AG04449 (cell line): Measurements from ENCODE around the gene MEF2C.

Experiments used
- CTCF ChIA-PET: fragments of 350-600 bp; formaldehyde crosslinking; extraction: SDS; loops from one replicate; lab custom pipeline; 2021; ENCODE audit warnings: antibody characterized with exemption; lab: Yijun Ruan, JAX
- POLR2A ChIA-PET: fragments of 400-600, 350-600 bp; formaldehyde crosslinking; extraction: SDS; loops from one replicate; lab custom pipeline; 2020; ENCODE audit warnings: antibody characterized with exemption, inconsistent platforms; lab: Yijun Ruan, JAX
- DNase-seq: peaks from one replicate; pipeline ENCODE4 v3.0.0-alpha.2; 2010; ENCODE audit warnings: low read depth, low spot score
- H3K4me3 ChIP-seq: 2 replicates; pipeline ENCODE4 v1.5.1; 2011; ENCODE audit warnings: low read depth, mild to moderate bottlenecking, control low read depth, low read length
- CTCF ChIP-seq: IDR thresholded peaks from one replicate; pipeline ENCODE4 v1.5.1; 2011; ENCODE audit warnings: mild to moderate bottlenecking, moderate library complexity, low read length, control low read depth, inconsistent platforms; ENCODE audit not compliant: insufficient read depth; ENCODE audit errors: missing control alignments

Gene MEF2C

GRCh38 chr5:88732862-88733261, 150.1 kb downstream of the MEF2C start:
- no peak overlapping the region for H3K4me3 ChIP-seq
- DNase-seq = no peak
- ChIA-PET CTCF (no interaction called here), POLR2A (no interaction called here)
- no peak for TF ChIP-seq CTCF

- CTCF ChIA-PET = interaction anchor here (1.3 to 11.4 kb wide), 2 partner anchors 14 to 1533 kb away, joined by 4 to 217 read pairs; no protein-coding TSS in a partner anchor
- no peak for TF ChIP-seq CTCF
- DNase-seq = no peak
- POLR2A ChIA-PET = no interaction called here
- H3K4me3 ChIP-seq = no peak overlapping the region
These were observed 150.8 kb downstream of the MEF2C start for GRCh38 chr5:88732181-88732633.

GRCh38 chr5:88729829-88730182, 153.2 kb downstream of the MEF2C start:
- no peak for TF ChIP-seq CTCF
- CTCF ChIA-PET = interaction anchor here (0.6 to 11.4 kb wide), 36 partner anchors 9 to 1657 kb away, joined by 3 to 217 read pairs (median 4); partner anchors contain the start of gene MEF2C
- DNase-seq = no peak
- POLR2A ChIA-PET = no interaction called here
- H3K4me3 ChIP-seq = no peak overlapping the region

- POLR2A ChIA-PET = no interaction called here
- peak; percentile 30 for TF ChIP-seq CTCF
- CTCF ChIA-PET = interaction anchor here (0.6 to 11.4 kb wide), 65 partner anchors 8 to 1705 kb away, joined by 3 to 217 read pairs (median 4); partner anchors contain the start of gene MEF2C
- peak; percentile 14 for DNase-seq
- H3K4me3 ChIP-seq = no peak overlapping the region
These were observed 153.7 kb downstream of the MEF2C start for GRCh38 chr5:88729084-88729828.

GRCh38 chr5:88727705-88728313, 155.2 kb downstream of the MEF2C start:
- DNase-seq = no peak
- ChIA-PET CTCF (interaction anchor here (0.6 to 11.4 kb wide), 57 partner anchors 8 to 1706 kb away, joined by 3 to 217 read pairs (median 4); partner anchors contain the start of gene MEF2C), POLR2A (no interaction called here)
- peak; percentile 26 for TF ChIP-seq CTCF
- H3K4me3 ChIP-seq = no peak overlapping the region

GRCh38 chr5:88725454-88725853, 157.5 kb downstream of the MEF2C start:
- ChIA-PET CTCF (interaction anchor here (0.9 to 11.4 kb wide), 15 partner anchors 12 to 1539 kb away, joined by 3 to 217 read pairs (median 4); no protein-coding TSS in a partner anchor), POLR2A (no interaction called here)
- no peak overlapping the region for H3K4me3 ChIP-seq
- no peak for DNase-seq
- TF ChIP-seq CTCF = no peak
